ENCODE measurements around the gene SLC5A1.
"Not testable (repeated sequence)": the region's sequence is repeated elsewhere in the genome, so short reads cannot be mapped to it uniquely, and the experiment has no call there.

SLC5A1 gene

DNA sequence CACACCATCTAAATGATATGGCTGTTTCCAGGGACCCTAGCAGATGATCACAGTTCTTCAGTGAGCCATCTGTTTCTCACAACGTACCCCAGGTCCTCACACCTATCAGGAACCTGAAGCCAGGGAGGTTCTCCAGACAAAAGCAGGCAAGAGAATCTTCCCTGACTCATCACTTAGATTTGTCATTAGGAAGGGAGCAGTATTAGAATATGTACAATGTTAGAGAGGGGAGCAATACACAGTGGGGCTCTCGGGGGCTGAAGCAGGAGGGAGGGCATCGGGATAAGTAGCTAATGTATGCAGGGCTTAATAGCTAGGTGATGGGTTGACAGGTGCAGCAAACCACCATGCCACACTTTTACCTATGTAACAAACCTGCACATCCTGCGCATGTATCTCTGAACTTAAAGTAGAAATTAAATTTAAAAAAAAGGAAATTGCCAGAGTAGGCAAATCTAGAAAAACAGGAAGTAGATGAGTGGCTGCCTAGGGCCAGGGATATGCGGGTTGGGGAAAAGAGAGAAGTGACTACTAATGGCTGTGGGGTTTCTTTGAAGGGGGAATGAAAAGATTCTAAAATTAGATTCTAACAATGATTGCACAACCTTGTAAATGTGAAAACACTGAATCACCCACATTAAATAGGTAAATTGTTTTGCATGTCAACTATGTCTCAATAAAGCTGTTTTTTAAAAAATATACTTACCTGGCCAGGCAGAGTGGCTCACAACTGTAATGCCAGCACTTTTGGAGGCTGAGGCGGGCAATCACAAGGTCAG, 101.6 kb downstream of the SLC5A1 start:
- DNase-seq (ENCODE audit: low read depth) = no peak

DNA sequence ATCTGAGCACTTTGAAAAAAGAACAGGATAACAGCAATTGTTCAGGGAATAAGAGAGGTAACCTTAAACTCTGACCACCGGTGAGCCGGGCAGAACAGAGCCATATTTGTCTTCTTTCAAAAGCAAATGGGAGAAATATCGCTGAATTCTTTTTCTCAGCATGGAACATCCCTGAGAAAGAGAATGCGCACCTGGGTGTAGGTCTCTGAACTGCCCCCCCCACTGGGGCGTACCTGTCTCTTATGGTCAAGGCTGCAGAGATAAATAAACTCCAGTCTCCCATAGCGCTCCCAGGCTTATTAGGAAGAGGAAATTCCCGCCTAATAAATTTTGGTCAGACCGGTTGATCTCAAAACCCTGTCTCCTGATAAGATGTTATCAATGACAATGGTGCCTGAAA, 104.1 kb downstream of the SLC5A1 start:
- not testable (repeated sequence) for DNase-seq (ENCODE audit: low read depth)

DNA sequence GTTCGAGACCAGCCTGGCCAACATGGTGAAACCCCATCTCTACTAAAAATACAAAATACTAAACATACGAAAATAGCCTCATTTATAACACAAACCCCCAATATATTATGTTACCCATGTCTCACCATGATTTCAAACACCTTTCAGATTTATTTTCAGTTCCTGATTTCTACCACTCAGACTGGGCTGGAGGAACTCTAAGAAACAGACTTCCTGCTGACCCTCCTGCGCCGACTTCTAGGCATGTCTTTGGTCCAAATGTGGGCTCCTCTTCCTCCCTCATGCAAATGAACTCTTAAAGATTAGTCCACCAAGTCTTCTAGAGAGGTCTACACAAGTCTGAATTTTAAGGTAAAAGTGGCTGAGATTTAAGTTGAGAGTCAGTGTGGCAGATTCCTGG, 105.3 kb downstream of the SLC5A1 start:
- DNase-seq (ENCODE audit: low read depth) = not testable (repeated sequence)

DNA sequence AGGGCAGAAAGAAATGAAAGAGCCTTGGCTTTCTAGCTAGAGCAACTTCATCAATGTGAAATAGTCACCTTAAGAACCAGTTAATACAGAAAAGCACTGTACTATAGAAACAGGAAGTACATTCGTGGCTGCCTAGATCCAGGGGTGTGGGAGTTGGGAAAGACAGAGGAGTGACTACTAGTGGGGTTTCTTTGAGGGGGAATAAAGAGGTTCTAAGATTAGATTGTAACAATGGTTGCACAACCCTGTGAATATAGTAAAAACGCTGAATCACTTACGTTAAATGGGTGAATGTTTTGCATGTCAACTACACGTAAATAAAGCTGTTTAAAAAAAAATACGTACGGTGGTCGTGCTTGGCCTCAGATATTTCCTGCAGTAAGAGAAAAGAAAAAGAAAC, 107.6 kb downstream of the SLC5A1 start:
- not testable (repeated sequence) for DNase-seq (ENCODE audit: low read depth)

DNA sequence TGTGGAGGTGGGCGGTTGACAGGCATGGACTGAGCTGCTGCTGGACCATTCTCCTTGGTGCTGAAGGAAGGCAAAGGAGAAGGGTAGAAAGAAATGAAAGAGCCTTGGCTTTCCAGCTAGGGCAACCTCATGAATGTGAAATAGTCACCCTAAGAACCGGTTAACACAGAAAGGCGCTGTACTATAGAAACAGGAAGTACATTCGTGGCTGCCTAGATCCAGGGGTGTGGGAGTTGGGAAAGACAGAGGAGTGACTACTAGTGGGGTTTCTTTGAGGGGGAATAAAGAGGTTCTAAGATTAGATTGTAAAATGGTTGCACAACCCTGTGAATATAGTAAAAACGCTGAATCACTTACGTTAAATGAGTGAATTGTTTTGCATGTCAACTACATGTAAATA, 108.6 kb downstream of the SLC5A1 start:
- DNase-seq (ENCODE audit: low read depth) = not testable (repeated sequence)

DNA sequence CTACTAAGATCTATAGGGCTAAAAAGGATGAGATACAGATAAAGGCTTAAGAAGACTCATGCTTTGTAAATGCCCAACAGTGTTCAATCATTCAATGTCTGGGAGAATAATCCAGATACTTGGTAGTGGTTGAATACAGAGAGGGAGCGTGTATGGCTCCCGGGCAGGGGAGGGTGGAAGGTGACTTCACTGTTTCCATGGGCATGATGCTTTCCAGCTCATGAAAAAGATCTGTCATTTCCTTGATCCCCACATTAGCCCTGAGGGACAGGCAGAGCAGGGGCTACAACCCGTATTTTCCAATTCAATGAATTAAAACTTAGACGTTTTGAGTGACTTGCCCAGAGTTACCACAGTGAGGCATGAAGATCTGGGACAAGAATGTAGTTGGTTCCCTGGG, 111.7 kb downstream of the SLC5A1 start:
- DNase-seq (ENCODE audit: low read depth) = not testable (repeated sequence)

DNA sequence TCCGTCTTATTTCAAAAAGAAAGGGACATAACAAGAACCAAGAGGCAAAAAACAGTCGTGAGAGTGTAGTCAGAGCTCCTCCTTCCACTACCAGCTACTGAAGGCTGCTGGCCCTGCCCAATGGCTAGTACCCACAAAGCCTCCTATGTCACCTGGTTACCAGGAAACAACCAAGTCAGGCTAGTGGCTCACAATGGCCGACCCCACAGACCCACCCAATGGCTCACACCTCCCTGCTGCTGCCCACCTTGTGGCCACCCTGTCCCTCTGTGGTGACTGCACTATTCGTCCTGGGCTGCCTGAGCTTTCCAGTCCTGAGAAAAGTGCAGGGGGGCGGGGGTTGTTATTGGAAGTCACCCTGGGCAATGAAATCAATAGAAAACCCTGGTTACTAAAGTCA, 114.6 kb downstream of the SLC5A1 start:
- DNase-seq (ENCODE audit: low read depth) = not testable (repeated sequence)

DNA sequence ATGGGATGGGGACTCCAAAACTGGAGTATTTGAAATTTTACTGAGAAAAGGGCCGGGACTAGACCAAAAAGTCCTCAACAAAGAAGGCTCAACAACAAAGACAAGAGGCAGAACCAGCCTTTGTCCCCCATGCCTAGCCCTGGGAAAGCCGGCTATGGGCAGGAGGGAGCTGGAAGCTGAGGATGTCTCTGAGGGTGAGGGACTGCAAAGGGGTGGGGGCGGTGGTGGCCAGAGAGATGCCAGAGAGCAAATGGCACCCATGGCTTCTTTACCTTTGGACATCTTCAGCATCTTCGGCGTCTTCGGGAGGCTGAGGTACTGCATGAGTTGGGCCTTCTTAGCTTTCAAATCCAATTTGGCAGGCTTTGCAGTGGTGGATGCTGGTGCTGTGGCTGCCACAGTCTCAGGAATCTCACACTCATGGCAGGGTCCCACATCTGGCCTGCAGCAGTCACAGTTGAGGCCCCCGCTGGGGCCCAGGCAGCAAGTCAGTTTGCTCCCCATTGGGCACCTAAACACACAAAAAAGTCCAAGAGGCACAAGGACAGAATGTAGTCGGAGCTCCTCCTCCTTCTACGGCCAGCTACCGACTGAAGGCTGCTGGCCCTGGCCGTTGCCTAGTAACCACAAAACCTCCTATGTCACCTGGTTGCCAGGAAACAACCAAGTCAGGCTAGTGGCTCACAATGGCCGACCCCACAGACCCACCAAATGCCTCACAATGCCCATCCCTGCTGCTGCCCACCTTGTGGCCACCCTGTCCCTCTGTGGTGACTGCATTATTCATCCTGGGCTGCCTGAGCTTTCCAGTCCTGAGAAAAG, 115.9 kb downstream of the SLC5A1 start, which contains the start of gene C22orf42:
Gene C22orf42 (minus strand): TSS at position 592 of the 822 bp plus-strand sequence. CDS start 88 bp downstream, at position 504.
- no peak for DNase-seq (ENCODE audit: low read depth)

DNA sequence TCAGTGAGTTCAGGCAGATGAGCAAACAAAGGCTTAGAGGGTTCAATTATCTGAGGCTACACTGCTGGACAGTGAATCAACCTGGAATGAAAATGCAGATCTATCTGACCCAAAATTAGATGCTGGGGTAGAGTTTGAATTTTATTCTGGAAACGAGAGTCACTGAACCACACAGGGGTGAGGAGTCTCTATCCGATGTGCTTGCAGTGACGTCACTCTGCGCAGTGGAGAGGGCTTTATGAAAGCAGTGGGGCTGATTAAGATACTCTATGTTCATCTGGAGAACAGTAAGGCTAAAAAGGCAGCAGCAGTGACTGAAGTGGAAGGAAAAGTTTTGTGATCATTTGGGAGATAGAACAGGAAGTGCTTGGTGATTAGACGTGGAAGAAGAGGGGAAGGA, 117.3 kb downstream of the SLC5A1 start:
- DNase-seq (ENCODE audit: low read depth) = not testable (repeated sequence)
